ENCODE data around the gene TTC1. TPM values are rescaled to one million over a fixed set of nuclear protein-coding genes. Genes with fewer than 3 reads are reported as not detected.

TTC1 gene
- total and polyA plus RNA-seq, 2 of the 8 experiments (the other 6 are each of a cell fraction or from before 2014, with no cell fraction given), result 25.1 to 63.9 TPM

DNA sequence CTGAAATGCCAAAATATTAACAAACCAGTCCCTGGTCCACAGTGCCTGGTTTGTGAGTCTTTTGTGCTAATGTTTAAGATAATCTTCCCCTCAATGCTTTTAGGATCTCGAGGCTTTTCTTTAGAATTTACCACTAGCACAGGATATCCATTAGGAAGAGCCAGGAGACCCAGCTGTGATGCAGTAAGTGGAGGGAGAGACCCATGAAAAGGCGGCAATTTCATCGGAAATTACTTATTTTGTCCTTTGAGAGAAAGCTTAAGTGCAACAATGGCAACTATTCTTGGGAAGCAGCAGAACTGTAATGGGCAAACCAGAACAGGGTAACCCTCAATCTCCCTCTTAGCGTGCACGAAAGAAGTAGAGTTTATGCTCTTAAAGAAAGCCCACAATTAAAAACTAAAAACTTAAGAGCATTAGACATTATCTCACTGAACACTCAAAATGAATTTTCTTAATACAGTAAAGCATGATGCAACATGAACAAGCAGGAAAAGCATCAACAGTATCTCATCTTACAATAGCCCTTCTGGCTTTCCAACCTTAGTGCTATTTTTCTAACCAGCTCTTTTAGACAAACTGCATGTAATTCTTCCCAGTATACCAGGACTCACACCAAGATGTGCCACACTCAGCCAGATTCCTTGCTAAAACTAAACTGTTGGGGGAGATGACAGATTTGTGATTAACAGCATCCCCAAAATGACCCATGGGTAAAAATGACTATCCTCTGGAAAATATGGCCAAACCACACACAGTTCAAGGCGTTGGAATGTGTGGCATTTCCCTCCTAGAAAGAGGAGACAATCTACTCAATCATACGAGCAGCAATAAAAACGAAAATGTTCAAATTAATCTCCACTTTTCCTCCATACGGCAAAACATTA is 73.9 kb downstream of the TTC1 start:
- no peak overlapping the region; a peak in 1 of 7 replicates for H3K9ac ChIP-seq (replicated peaks in 1 of 4; ENCODE audit: extremely low read depth in 1 of 4, low read depth in 3 of 4, low read length in 3 of 4)
- H3K18ac ChIP-seq (ENCODE audit: extremely low read depth, low read length), result no peak overlapping the region
- CTCF ChIA-PET (ENCODE audit: partially characterized antibody), result interaction anchor here (0.8 to 3.6 kb wide), 5 partner anchors 57 to 308 kb away, joined by 3 to 38 read pairs (median 3); no protein-coding TSS in a partner anchor
- H2BK15ac ChIP-seq (ENCODE audit: low read length), result no peak overlapping the region
- H3K79me1 ChIP-seq (ENCODE audit: low read depth, low read length), result no peaks in the 10 kb centered on the region; the same call in 1 of the 2 replicates
- H3K9me3 ChIP-seq (ENCODE audit: insufficient read depth in 2 of 2, low read depth in 1 of 2, low read length in 1 of 2), result no peaks in the 10 kb centered on the region
- H2BK20ac ChIP-seq (ENCODE audit: low read length), result no peak overlapping the region
- H4K5ac ChIP-seq (ENCODE audit: insufficient read length, low read depth, low read length), result no peak overlapping the region
- FAIRE-seq (no peak), DNase-seq (ENCODE audit: low read depth in 1 of 2, low spot score in 2 of 2) (no peak)
- H3K4me2 ChIP-seq (ENCODE audit: insufficient read depth in 1 of 2, low read depth in 2 of 2, low read length in 2 of 2), result no peak overlapping the region
- no peak overlapping the region for H3K4me3 ChIP-seq (ENCODE audit: extremely low read depth in 1 of 4, insufficient read depth in 2 of 4, low read depth in 3 of 4, low read length in 4 of 4)
- H4K8ac ChIP-seq (ENCODE audit: extremely low read depth, insufficient read depth, low read length), result no peak overlapping the region
- H3K36me3 ChIP-seq (ENCODE audit: control insufficient read depth in 2 of 4, insufficient read depth in 4 of 4, low read length in 3 of 4), result peaks cover 0 to 10% (median 7%) of the 10 kb centered on the region in 4 experiments; a peak in 4 of 8 replicates
- H3K23me2 ChIP-seq (ENCODE audit: low read depth, low read length), result no peaks in the 10 kb centered on the region
- no peaks in the 10 kb centered on the region; a peak in 1 of 4 replicates for H3K79me2 ChIP-seq (ENCODE audit: control insufficient read depth in 1 of 2, insufficient read depth in 2 of 2, low read length in 2 of 2)
- 81% methylated on average over 9 of the region's 9 CpGs; no CpG with 5 or more reads in 1 of the 2 experiments for WGBS, 2 experiments (ENCODE audit: extremely low coverage in 1 of 2, insufficient coverage in 1 of 2, insufficient read length in 1 of 2, insufficient replicate concordance in 2 of 2, low coverage in 1 of 2, low lambda C conversion rate in 2 of 2, missing lambda C conversion rate in 1 of 2)
- 0 out of 2 replicates have a peak overlapping the region, but pooled peaks have one; percentile 37 for H2BK5ac ChIP-seq (ENCODE audit: low read depth, low read length)
- no peaks in the 10 kb centered on the region for H4K20me1 ChIP-seq (replicated peaks in 1 of 2; ENCODE audit: control insufficient read depth in 1 of 2, insufficient read depth in 2 of 2, low read length in 2 of 2)
- POLR2A ChIA-PET (ENCODE audit: partially characterized antibody), result interaction anchor here (0.5 to 4.5 kb wide), 5 partner anchors 15 to 204 kb away, joined by 3 to 16 read pairs (median 3); no protein-coding TSS in a partner anchor
- no peak overlapping the region for H3K23ac ChIP-seq (ENCODE audit: insufficient read length)
- no peak overlapping the region for H4K91ac ChIP-seq (replicated peaks; ENCODE audit: insufficient read length, low read length)
- TF ChIP-seq MAFK (IDR thresholded peaks at IDR 0.05; ENCODE audit: low read depth, low read length) (no peak), TEAD4 (IDR thresholded peaks at IDR 0.05; ENCODE audit: low read depth, low read length) (0 out of 2 replicates have a peak, but pooled peaks have one; percentile 23), TAF7 (optimal IDR thresholded peaks at IDR 0.05; ENCODE audit: borderline replicate concordance, low read depth, low read length) (no peak), HDAC6 (IDR thresholded peaks at IDR 0.05; ENCODE audit: low read depth, low read length) (no peak), TBP (IDR thresholded peaks at IDR 0.05; ENCODE audit: low read depth, low read length) (no peak), SIX5 (IDR thresholded peaks at IDR 0.05; ENCODE audit: low read depth, low read length) (no peak), SAP30 (IDR thresholded peaks at IDR 0.05; ENCODE audit: insufficient read depth, insufficient replicate concordance, low read length) (no peak)
- TF ChIP-seq, protein P1, sequence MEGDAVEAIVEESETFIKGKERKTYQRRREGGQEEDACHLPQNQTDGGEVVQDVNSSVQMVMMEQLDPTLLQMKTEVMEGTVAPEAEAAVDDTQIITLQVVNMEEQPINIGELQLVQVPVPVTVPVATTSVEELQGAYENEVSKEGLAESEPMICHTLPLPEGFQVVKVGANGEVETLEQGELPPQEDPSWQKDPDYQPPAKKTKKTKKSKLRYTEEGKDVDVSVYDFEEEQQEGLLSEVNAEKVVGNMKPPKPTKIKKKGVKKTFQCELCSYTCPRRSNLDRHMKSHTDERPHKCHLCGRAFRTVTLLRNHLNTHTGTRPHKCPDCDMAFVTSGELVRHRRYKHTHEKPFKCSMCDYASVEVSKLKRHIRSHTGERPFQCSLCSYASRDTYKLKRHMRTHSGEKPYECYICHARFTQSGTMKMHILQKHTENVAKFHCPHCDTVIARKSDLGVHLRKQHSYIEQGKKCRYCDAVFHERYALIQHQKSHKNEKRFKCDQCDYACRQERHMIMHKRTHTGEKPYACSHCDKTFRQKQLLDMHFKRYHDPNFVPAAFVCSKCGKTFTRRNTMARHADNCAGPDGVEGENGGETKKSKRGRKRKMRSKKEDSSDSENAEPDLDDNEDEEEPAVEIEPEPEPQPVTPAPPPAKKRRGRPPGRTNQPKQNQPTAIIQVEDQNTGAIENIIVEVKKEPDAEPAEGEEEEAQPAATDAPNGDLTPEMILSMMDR (IDR thresholded peaks at IDR 0.05; ENCODE audit: control extremely low read depth in 1 of 3, insufficient read depth in 1 of 3, low read depth in 1 of 3, low read length in 3 of 3), result no peak
- H3K27ac ChIP-seq (ENCODE audit: low read depth, low read length), result 0 out of 2 replicates have a peak overlapping the region, but pooled peaks have one; percentile 11
- H3K4me1 ChIP-seq (replicated peaks in 1 of 4; ENCODE audit: control insufficient read depth in 3 of 4, insufficient read depth in 4 of 4, low read length in 3 of 4), result peaks cover 0 to 10% (median 0%) of the 10 kb centered on the region in 4 experiments; a peak in 2 of 7 replicates
- H3K27me3 ChIP-seq (replicated peaks in 1 of 4; ENCODE audit: control insufficient read depth in 3 of 4, extremely low read depth in 1 of 4, insufficient read depth in 3 of 4, low read length in 3 of 4), result no peaks in the 10 kb centered on the region
- H2AK5ac ChIP-seq (ENCODE audit: low read depth, low read length), result no peak overlapping the region
- no peak overlapping the region for H3K4ac ChIP-seq (replicated peaks; ENCODE audit: insufficient read length, low read depth, low read length)
- H3K14ac ChIP-seq (ENCODE audit: insufficient read length), result no peak overlapping the region
- H2BK120ac ChIP-seq (replicated peaks; ENCODE audit: low read depth, low read length), result no peak overlapping the region
- no peak overlapping the region for H3K56ac ChIP-seq (replicated peaks; ENCODE audit: insufficient read length, low read depth, low read length)
- H2BK12ac ChIP-seq (ENCODE audit: low read depth, low read length), result no peak overlapping the region
- no peak overlapping the region for H2AFZ ChIP-seq (ENCODE audit: low read length)

Measured in H1 (cell line).